K562 (cell line): ENCODE results near the gene CDS2. TPM values are rescaled to one million over a fixed set of nuclear protein-coding genes. Genes with fewer than 3 reads are reported as not detected.

Experiments used
- ATAC-seq: fragments of 200-7000 bp; cut with Tn5 transposase; 3 replicates; pipeline ENCODE4 v1.9.1; 2020; ENCODE audit warnings: moderate library complexity
- BruUV-seq: library from RNA; stranded (reverse); fragments of 400-500 nt; replicated peaks from 2 replicates; lab custom pipeline; 2021; lab: Mats Ljungman, UMichigan
- CTCF ChIA-PET: fragments of 300-600 bp; formaldehyde crosslinking; extraction: SDS; loops from one replicate; lab custom pipeline; 2021; ENCODE audit warnings: low intra/inter-chr PET ratio; lab: Yijun Ruan, JAX
- POLR2A ChIA-PET: fragments of 300-600, 350-650 bp; sonication (Branson Sonifier 250); formaldehyde crosslinking; extraction: SDS; loops from one replicate; lab custom pipeline; 2021; ENCODE audit warnings: antibody characterized with exemption, inconsistent platforms; lab: Yijun Ruan, JAX
- DNase-seq, 4 experiments: peaks; one replicate each; pipeline versions ENCODE4 v3.0.0 to v3.0.0-alpha.2; 2011 to 2018; ENCODE audit warnings: low spot score in 3 of 4, mixed read lengths in 3 of 4; ENCODE audit errors: extremely low read depth in 1 of 4
- FAIRE-seq: peaks from 2 replicates; lab custom pipeline; 2011; peaks lifted over from hg19 to GRCh38; lab: Jason Lieb, UNC
- H2AFZ ChIP-seq: 2 replicates; pipeline ENCODE4 v1.6.0; 2011; ENCODE audit warnings: low read depth, low read length, control low read depth, inconsistent platforms
- H3K27ac ChIP-seq: fragments of 200-600 bp; 3 replicates; pipeline ENCODE4 v1.8.0; 2011; ENCODE audit warnings: low read depth, mild to moderate bottlenecking, control low read depth, inconsistent platforms, low read length, moderate library complexity, mixed read lengths; ENCODE audit errors: extremely low read depth
- H3K27me3 ChIP-seq, 2 experiments: fragments of 300-600 bp in 1 of 2; 2 replicates in 1 of 2; 3 replicates in 1 of 2; pipeline versions ENCODE4 v1.6.0 to v1.8.0; 2011; ENCODE audit warnings: inconsistent platforms in 2 of 2, low read length in 2 of 2, mild to moderate bottlenecking in 1 of 2, mixed read lengths in 1 of 2, moderate library complexity in 1 of 2; ENCODE audit not compliant: control insufficient read depth in 2 of 2, insufficient read depth in 2 of 2
- H3K36me3 ChIP-seq: fragments of 300-600 bp; 3 replicates; pipeline ENCODE4 v1.8.0; 2011; ENCODE audit warnings: mild to moderate bottlenecking, low read length, inconsistent platforms; ENCODE audit not compliant: control insufficient read depth, insufficient read depth
- H3K4me1 ChIP-seq, 2 experiments: fragments of 200-600 bp in 1 of 2; replicated peaks in 1 of 2; 2 replicates in 1 of 2; 3 replicates in 1 of 2; pipeline versions ENCODE4 v1.5.1 to v1.8.0; 2011; ENCODE audit warnings: inconsistent platforms in 2 of 2, low read length in 2 of 2, mild to moderate bottlenecking in 1 of 2, mixed read lengths in 1 of 2, moderate library complexity in 1 of 2; ENCODE audit not compliant: control insufficient read depth in 2 of 2, insufficient read depth in 2 of 2
- H3K4me2 ChIP-seq: 2 replicates; pipeline ENCODE4 v1.6.1; 2011; ENCODE audit warnings: low read length, control low read depth, inconsistent platforms, mixed read lengths; ENCODE audit not compliant: insufficient read depth
- H3K4me3 ChIP-seq: fragments of 200-600 bp; sonication (generic), shearing (Covaris generic); 2 replicates; pipeline ENCODE4 v1.5.1; 2016; ENCODE audit warnings: control low read depth, inconsistent platforms
- H3K79me2 ChIP-seq: fragments of 200-600 bp; 3 replicates; pipeline ENCODE4 v1.8.0; 2011; ENCODE audit warnings: low read length, inconsistent platforms; ENCODE audit not compliant: control insufficient read depth, insufficient read depth
- H3K9ac ChIP-seq, 2 experiments: 2 replicates each; pipeline versions ENCODE4 v1.6.0 to v1.6.1; 2011; ENCODE audit warnings: low read depth in 2 of 2, low read length in 2 of 2, control low read depth in 1 of 2, inconsistent platforms in 1 of 2, mild to moderate bottlenecking in 1 of 2, mixed read lengths in 1 of 2; ENCODE audit not compliant: insufficient read depth in 1 of 2
- H3K9me1 ChIP-seq: one replicate; pipeline ENCODE4 v1.6.0; 2011; ENCODE audit warnings: inconsistent platforms, mild to moderate bottlenecking, low read length, moderate library complexity; ENCODE audit not compliant: control insufficient read depth, insufficient read depth
- H3K9me3 ChIP-seq: replicated peaks from 2 replicates; pipeline ENCODE4 v1.5.1; 2011; ENCODE audit warnings: low read depth, low read length, inconsistent platforms; ENCODE audit not compliant: control insufficient read depth, insufficient read depth
- H4K20me1 ChIP-seq: replicated peaks from 2 replicates; pipeline ENCODE4 v1.6.1; 2011; ENCODE audit warnings: low read length, inconsistent platforms, mixed read lengths; ENCODE audit not compliant: control insufficient read depth, insufficient read depth
- BMI1 ChIP-seq: fragments of 150-350 bp; IDR thresholded peaks from 2 replicates; pipeline ENCODE4 v1.6.1; 2014; ENCODE audit warnings: low read length
- BRD9 ChIP-seq: fragments of 450-650 bp; IDR thresholded peaks from 2 replicates; pipeline ENCODE4 v1.6.1; 2018; ENCODE audit warnings: low read depth; ENCODE audit not compliant: partially characterized antibody
- KDM2B ChIP-seq: fragments of 250-450 bp; sonication (Bioruptor Pico); IDR thresholded peaks from 2 replicates; pipeline ENCODE4 v1.8.0; 2021; ENCODE audit warnings: mild to moderate bottlenecking, moderate library complexity
- NR0B1 ChIP-seq: fragments of 450-650 bp; IDR thresholded peaks from one replicate; pipeline ENCODE4 v1.6.1; 2018; ENCODE audit warnings: mild to moderate bottlenecking, moderate library complexity; ENCODE audit not compliant: partially characterized antibody
- RAD21 ChIP-seq, 2 experiments: fragments of 250-450 bp in 1 of 2; fragments of 450-650 bp in 1 of 2; sonication (Bioruptor Pico) in 1 of 2; formaldehyde crosslinking in 1 of 2; IDR thresholded peaks in 1 of 2; conservative IDR thresholded peaks in 1 of 2; 2 replicates each; pipeline versions ENCODE4 v1.4.0 to v1.8.0; 2020 to 2022; ENCODE audit warnings: mild to moderate bottlenecking in 2 of 2, moderate library complexity in 1 of 2
- REST ChIP-seq, 2 experiments: fragments of 450-650 bp; formaldehyde crosslinking in 1 of 2; IDR thresholded peaks; 2 replicates each; pipeline versions ENCODE4 v1.4.0 to v1.6.1; 2014 to 2020; ENCODE audit warnings: mild to moderate bottlenecking in 2 of 2, borderline replicate concordance in 1 of 2, low read depth in 1 of 2
- SMAD4 ChIP-seq: fragments of 250-450 bp; sonication (Bioruptor Pico); conservative IDR thresholded peaks from 2 replicates; pipeline ENCODE4 v1.8.0; 2021; ENCODE audit warnings: inconsistent platforms, mild to moderate bottlenecking, moderate library complexity
- SMC3 ChIP-seq: conservative IDR thresholded peaks from 2 replicates; pipeline ENCODE4 v1.6.1; 2011; ENCODE audit warnings: low read depth, low read length, improper control_type of control experiment; ENCODE audit not compliant: insufficient read depth
- TCF7L2 ChIP-seq: fragments of 150-350 bp; IDR thresholded peaks from 2 replicates; pipeline ENCODE4 v1.6.1; 2016; ENCODE audit warnings: low read depth, mild to moderate bottlenecking, low read length, moderate library complexity
- TFAM ChIP-seq: fragments of 250-450 bp; sonication (Bioruptor Pico); conservative IDR thresholded peaks from 2 replicates; pipeline ENCODE4 v1.5.0; 2021; ENCODE audit warnings: mild to moderate bottlenecking, moderate library complexity
- ZNF707 ChIP-seq: fragments of 250-450 bp; sonication (Bioruptor Pico); conservative IDR thresholded peaks from 2 replicates; pipeline ENCODE4 v1.8.0; 2022; ENCODE audit warnings: inconsistent platforms, mild to moderate bottlenecking, moderate library complexity
- WGBS: fragments of 100-300 bp; shearing (Covaris generic); methylation state at CpG from one replicate; pipeline ENCODE4 v1.1.6; 2016; ENCODE audit warnings: low coverage, mixed read lengths; ENCODE audit not compliant: insufficient coverage; ENCODE audit errors: missing lambda C conversion rate; 5-methylcytosine and 5-hydroxymethylcytosine counted together
- in situ Hi-C: fragments of 300-500 bp; cut with MboI; formaldehyde crosslinking; loops from 4 replicates; pipeline ENCODE4 v1.15.0; 2018; ENCODE audit warnings: inconsistent platforms, mixed read lengths
- intact Hi-C: fragments of 100-400 bp; cut with micrococcal nuclease; formaldehyde crosslinking; loops from 2 replicates; pipeline ENCODE4 v1.14.2; 2022
- polyA plus RNA-seq, 8 experiments: library from polyadenylated mRNA; depleted of rRNA in 4 of 8; stranded (reverse) in 5 of 8; unstranded in 3 of 8; fragments of >200 nt; fragmentation: Nextera tagmentation in 2 of 8; fragmentation: Illumina TruSeq in 1 of 8; extraction: Ambion mirVana in 2 of 8; extraction: Trizol in 1 of 8; gene quantifications; 2 replicates each; pipeline versions ENCODE4 v1.2.1 to v1.2.3, GENCODE V29; 2011 to 2014; ENCODE audit warnings: inconsistent platforms in 1 of 8, missing spikeins in 1 of 8
- total RNA-seq, 7 experiments: library from RNA; depleted of rRNA in 6 of 7; stranded (reverse); fragments of >200 nt in 6 of 7; fragmentation: Illumina TruSeq in 2 of 7; extraction: Trizol in 2 of 7; gene quantifications; 2 replicates each; pipeline versions ENCODE4 v1.2.1 to v1.2.3, GENCODE V29; 2011 to 2021; ENCODE audit warnings: low replicate concordance in 1 of 7

CDS2 gene
- total and polyA plus RNA-seq, 9 of the 15 experiments (the other 6 are each of a cell fraction or from before 2014, with no cell fraction given): 6.4 to 46.4 (median 12.2) TPM

GRCh38 chr20:5191829-5192569 lies 65.2 kb downstream of the CDS2 start:
- intact Hi-C loops: loop anchor here (1.0 to 10.0 kb wide), 2 partner anchors 66 to 587 kb away; no protein-coding TSS in a partner anchor
- no peaks in the 10 kb centered on the region for H3K27me3 ChIP-seq
- no peaks in the 10 kb centered on the region for H3K79me2 ChIP-seq
- no peak overlapping the region for H3K4me2 ChIP-seq
- no peaks in the 10 kb centered on the region for H4K20me1 ChIP-seq
- no peaks in the 10 kb centered on the region for H3K9me1 ChIP-seq
- BruUV-seq: no TSS peak
- no peak overlapping the region for H3K4me3 ChIP-seq
- no peak overlapping the region for H3K9ac ChIP-seq
- H3K36me3 ChIP-seq: peaks cover 23% of the 10 kb centered on the region; the same call in 1 of the 3 replicates
- ChIA-PET CTCF (interaction anchor here (0.7 to 1.8 kb wide), 4 partner anchors 13 to 92 kb away, joined by 3 to 17 read pairs (median 3); partner anchors contain the start of genes CDS2 and PCNA), POLR2A (interaction anchor here (0.6 to 1.4 kb wide), 5 partner anchors 38 to 608 kb away, joined by 3 to 8 read pairs (median 3); no protein-coding TSS in a partner anchor)
- peak; percentile 54 to 63 (median 57) for DNase-seq
- FAIRE-seq: peak; percentile 89
- H3K27ac ChIP-seq: no peak overlapping the region
- WGBS: 84% methylated on average over 6 of the region's 9 CpGs
- ATAC-seq: peak; percentile 83
- H3K4me1 ChIP-seq: no peaks in the 10 kb centered on the region
- in situ Hi-C loops: loop anchor here (5.0 kb wide), 1 partner anchor 65 kb away; the partner anchor contains the start of gene CDS2
- H2AFZ ChIP-seq: no peak overlapping the region
- H3K9me3 ChIP-seq: no peaks in the 10 kb centered on the region
- TF ChIP-seq NR0B1 (no peak), KDM2B (CRISPR knock-in tag) (no peak), TFAM (CRISPR knock-in tag) (no peak), BRD9 (no peak), BMI1 (no peak), RAD21 (CRISPR knock-in tag; conservative IDR thresholded peaks at IDR 0.05 in 1 of 2, IDR thresholded peaks at IDR 0.05 in 1 of 2) (peak; percentile 86 to 91), SMC3 (peak; percentile 68), TCF7L2 (no peak), ZNF707 (no peak), REST (IDR thresholded peaks at IDR 0.05; ENCODE audit: borderline replicate concordance) (peak; percentile 81), REST (CRISPR knock-in tag; IDR thresholded peaks at IDR 0.05; ENCODE audit: low read depth) (no peak), SMAD4 (CRISPR knock-in tag) (no peak)
